ENCODE measurements around the gene MGMT.

MGMT gene

DNA sequence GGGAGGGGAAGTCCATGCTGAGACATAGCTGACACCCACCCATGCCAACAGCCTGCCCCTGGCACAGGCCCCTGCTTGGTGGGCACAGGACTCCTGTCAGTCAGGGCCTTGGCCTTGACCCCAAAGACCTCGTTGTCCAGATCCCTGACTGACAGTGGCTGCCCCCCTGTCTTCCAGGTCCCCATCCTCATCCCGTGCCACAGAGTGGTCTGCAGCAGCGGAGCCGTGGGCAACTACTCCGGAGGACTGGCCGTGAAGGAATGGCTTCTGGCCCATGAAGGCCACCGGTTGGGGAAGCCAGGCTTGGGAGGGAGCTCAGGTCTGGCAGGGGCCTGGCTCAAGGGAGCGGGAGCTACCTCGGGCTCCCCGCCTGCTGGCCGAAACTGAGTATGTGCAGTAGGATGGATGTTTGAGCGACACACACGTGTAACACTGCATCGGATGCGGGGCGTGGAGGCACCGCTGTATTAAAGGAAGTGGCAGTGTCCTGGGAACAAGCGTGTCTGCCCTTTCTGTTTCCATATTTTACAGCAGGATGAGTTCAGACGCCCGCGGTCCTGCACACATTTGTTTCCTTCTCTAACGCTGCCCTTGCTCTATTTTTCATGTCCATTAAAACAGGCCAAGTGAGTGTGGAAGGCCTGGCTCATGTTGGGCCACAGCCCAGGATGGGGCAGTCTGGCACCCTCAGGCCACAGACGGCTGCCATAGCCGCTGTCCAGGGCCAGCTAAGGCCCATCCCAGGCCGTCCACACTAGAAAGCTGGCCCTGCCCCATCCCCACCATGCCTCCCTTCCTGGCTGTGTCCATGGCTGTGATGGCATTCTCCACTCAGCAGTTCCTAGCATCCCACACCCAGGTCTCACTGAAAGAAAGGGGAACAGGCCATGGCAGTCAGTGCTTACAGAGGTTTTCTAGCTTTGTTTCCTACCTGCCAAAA is 299.8 kb downstream of the MGMT start:
- no peak for DNase-seq

GRCh38 chr10:129767751-129768150 is 300.7 kb downstream of the MGMT start:
- no peak for DNase-seq

GRCh38 chr10:129768437-129769355 is 301.7 kb downstream of the MGMT start:
- DNase-seq: no peak

- no peak for DNase-seq
Observed at GRCh38 chr10:129769381-129770116, 302.5 kb downstream of the MGMT start.

- DNase-seq: no peak
Observed at GRCh38 chr10:129770286-129770685, 303.2 kb downstream of the MGMT start.

GRCh38 chr10:129771024-129771423 is 304.0 kb downstream of the MGMT start:
- no peak for DNase-seq

DNA sequence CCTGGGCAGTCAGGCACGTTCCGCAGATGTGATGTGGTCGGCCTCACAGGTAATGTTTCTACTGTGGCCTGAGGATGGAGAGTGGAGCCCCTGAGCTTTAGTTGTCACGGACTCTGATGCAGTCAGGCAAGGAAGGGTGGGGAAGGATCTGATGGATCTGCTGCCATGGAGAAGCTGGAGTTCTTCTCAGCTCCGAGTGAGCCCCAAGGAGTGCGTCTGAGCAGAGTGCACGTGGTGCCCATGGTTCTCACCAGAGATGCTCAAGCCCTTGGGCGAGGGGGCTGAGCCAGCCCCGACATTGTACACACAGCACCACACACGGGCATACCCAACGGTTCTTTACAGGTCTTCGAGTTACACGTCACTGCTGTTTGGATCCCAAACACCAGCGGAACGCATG is 304.5 kb downstream of the MGMT start:
- no peak for DNase-seq

- no peak for DNase-seq
Observed at GRCh38 chr10:129771991-129772431, 305.0 kb downstream of the MGMT start.

- no peak for DNase-seq
Observed at GRCh38 chr10:129772468-129773358, 305.7 kb downstream of the MGMT start.

GRCh38 chr10:129773359-129773990 is 306.4 kb downstream of the MGMT start:
- no peak for DNase-seq

DNA sequence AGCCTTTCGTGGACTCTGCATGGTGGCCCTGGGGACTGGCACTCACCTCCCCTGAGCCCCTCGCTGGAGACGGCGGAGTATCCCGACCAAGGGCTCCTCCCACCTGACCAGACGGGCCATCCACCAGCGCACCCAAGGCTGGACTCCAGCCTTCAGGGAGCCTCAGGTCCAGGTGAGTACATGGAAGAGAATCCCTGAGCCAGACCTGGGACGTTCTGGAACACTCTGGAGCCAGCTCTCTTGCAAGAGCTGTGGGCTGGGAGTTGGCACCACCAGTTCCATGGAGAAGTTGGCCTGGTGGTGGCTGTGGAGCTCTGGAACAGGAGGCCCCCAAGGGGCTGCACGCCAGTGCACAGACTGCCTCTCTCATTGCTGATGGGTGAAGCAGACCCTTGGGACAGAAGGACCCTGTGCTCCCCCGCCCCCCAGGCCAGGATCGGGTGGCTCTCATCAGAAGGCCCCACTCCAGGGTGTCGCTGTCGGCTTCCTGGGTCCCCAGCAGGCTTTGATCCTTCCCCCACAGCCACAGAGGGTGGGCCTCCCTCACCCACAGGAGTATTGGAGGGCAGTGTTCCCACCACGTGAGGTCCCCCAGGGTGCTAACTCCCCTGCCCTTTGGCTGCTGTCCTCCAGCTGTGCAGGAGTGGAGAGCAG is 307.2 kb downstream of the MGMT start:
- DNase-seq: no peak

- no peak for DNase-seq
Observed at GRCh38 chr10:129774736-129775401, 307.8 kb downstream of the MGMT start.

GRCh38 chr10:129775681-129776080 is 308.6 kb downstream of the MGMT start:
- DNase-seq: no peak

DNA sequence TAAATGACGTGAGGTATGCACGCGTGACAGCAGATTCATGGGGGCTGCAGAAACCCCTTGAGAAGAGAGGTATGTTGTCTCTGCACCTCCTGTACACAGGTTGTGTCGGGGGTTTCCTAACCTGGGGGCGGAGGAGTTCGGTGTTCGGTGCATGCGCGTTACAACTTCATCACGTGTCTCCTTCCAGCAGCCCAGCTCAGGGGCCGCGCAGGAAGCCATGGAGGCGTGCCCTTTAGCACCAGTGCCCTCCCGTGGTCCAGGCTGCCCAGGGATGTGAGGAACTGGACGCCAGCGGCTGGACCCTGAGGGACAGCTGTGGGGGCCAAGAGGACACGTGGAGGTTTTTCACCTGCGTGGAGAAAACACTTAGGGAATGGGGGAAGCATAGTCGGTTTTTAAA is 310.6 kb downstream of the MGMT start:
- DNase-seq: no peak

GRCh38 chr10:129778571-129778970 is 311.5 kb downstream of the MGMT start:
- DNase-seq: no peak

GRCh38 chr10:129779126-129780111 is 312.4 kb downstream of the MGMT start:
- no peak for DNase-seq

DNA sequence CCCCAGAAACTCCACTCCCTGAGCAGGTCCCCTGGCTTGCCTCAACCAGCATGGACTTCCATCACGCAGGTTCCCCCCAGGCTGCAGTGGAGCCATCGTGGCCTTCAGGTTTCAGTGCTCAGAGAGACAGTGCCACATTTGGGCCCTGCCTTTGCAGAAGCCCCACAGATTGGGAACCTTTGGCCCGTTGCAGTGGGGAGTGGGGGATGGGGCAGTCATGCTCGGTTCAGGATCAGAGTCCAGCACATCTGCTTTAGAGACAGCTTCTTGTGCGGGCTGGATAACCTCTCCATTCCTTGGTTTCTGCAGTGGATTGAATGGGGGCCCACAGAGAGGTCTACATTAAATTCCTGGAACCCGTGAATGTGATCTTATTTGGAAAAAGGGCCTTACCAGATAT is 313.2 kb downstream of the MGMT start:
- DNase-seq: no peak

- DNase-seq: no peak
Observed at GRCh38 chr10:129780901-129781795, 314.1 kb downstream of the MGMT start.
